Endothelial cell of umbilical vein (primary cell): Measurements from ENCODE around the gene CCDC116. TPM values are rescaled to one million over a fixed set of nuclear protein-coding genes. Genes with fewer than 3 reads are reported as not detected.

Experiments
- BruUV-seq: library from RNA; stranded (reverse); fragments of 400-500 nt; replicated peaks from 2 replicates; lab custom pipeline; 2021; lab: Mats Ljungman, UMichigan
- CTCF ChIA-PET: fragments of 300-600, 350-600 bp; sonication (Branson Sonifier 250); formaldehyde crosslinking; loops from one replicate; lab custom pipeline; 2021; ENCODE audit warnings: antibody characterized with exemption, inconsistent platforms; lab: Charles Lee
- POLR2A ChIA-PET: fragments of 300-600, 350-600 bp; sonication (Branson Sonifier 250); formaldehyde crosslinking; loops from one replicate; lab custom pipeline; 2021; ENCODE audit warnings: antibody characterized with exemption, inconsistent platforms; lab: Charles Lee
- DNase-seq: peaks from one replicate; pipeline ENCODE4 v3.0.0-alpha.2; 2011; ENCODE audit warnings: low read depth, low spot score
- FAIRE-seq: peaks from 2 replicates; lab custom pipeline; 2011; peaks lifted over from hg19 to GRCh38; lab: Jason Lieb, UNC
- H2AFZ ChIP-seq: 2 replicates; pipeline ENCODE4 v1.6.0; 2012; ENCODE audit warnings: low read depth, low read length, control low read depth, inconsistent platforms
- H3K27ac ChIP-seq: 2 replicates; pipeline ENCODE4 v1.5.1; 2011; ENCODE audit warnings: low read depth, mild to moderate bottlenecking, control low read depth, low read length, moderate library complexity; ENCODE audit not compliant: insufficient read depth
- H3K27me3 ChIP-seq, 2 experiments: 2 replicates each; pipeline versions ENCODE4 v1.6.0 to v1.6.1; 2011; ENCODE audit warnings: low read length in 2 of 2, mixed read lengths in 1 of 2; ENCODE audit not compliant: control insufficient read depth in 2 of 2, insufficient read depth in 2 of 2
- H3K36me3 ChIP-seq, 2 experiments: 2 replicates in 1 of 2; 3 replicates in 1 of 2; pipeline ENCODE4 v1.5.1; 2011; ENCODE audit warnings: low read length in 2 of 2, mild to moderate bottlenecking in 1 of 2, moderate library complexity in 1 of 2; ENCODE audit not compliant: control insufficient read depth in 2 of 2, insufficient read depth in 2 of 2; ENCODE audit errors: extremely low read depth in 1 of 2
- H3K4me1 ChIP-seq: 3 replicates; pipeline ENCODE4 v1.5.1; 2011; ENCODE audit warnings: mild to moderate bottlenecking, low read length; ENCODE audit not compliant: control insufficient read depth, insufficient read depth; ENCODE audit errors: extremely low read depth
- H3K4me2 ChIP-seq: 2 replicates; pipeline ENCODE4 v1.6.1; 2011; ENCODE audit warnings: low read length, control low read depth, mixed read lengths; ENCODE audit not compliant: insufficient read depth
- H3K4me3 ChIP-seq, 3 experiments: fragments of 200-600 bp in 1 of 3; sonication (generic), shearing (Covaris generic) in 1 of 3; replicated peaks in 1 of 3; 2 replicates each; pipeline ENCODE4 v1.5.1; 2011 to 2016; ENCODE audit warnings: control low read depth in 3 of 3, low read length in 3 of 3, mild to moderate bottlenecking in 2 of 3, inconsistent platforms in 1 of 3, low read depth in 1 of 3, moderate library complexity in 1 of 3; ENCODE audit not compliant: insufficient read depth in 1 of 3
- H3K79me2 ChIP-seq: 2 replicates; pipeline ENCODE4 v1.6.0; 2012; ENCODE audit warnings: low read length, inconsistent platforms; ENCODE audit not compliant: control insufficient read depth, insufficient read depth
- H3K9ac ChIP-seq: replicated peaks from 2 replicates; pipeline ENCODE3; 2011; ENCODE audit warnings: low read length, control low read depth; ENCODE audit not compliant: insufficient read depth; ENCODE audit errors: extremely low read depth
- H3K9me1 ChIP-seq: replicated peaks from 3 replicates; pipeline ENCODE4 v1.6.0; 2011; ENCODE audit warnings: mild to moderate bottlenecking, low read length; ENCODE audit not compliant: control insufficient read depth, insufficient read depth; ENCODE audit errors: extremely low read depth
- H3K9me3 ChIP-seq: replicated peaks from 2 replicates; pipeline ENCODE4 v1.5.1; 2012; ENCODE audit warnings: low read length, inconsistent platforms; ENCODE audit not compliant: control insufficient read depth, insufficient read depth
- H4K20me1 ChIP-seq: replicated peaks from 2 replicates; pipeline ENCODE3; 2011; ENCODE audit warnings: mild to moderate bottlenecking, low read length; ENCODE audit not compliant: control insufficient read depth, insufficient read depth; ENCODE audit errors: extremely low read depth
- EZH2 ChIP-seq: IDR thresholded peaks from 2 replicates; pipeline ENCODE4 v1.6.1; 2012; ENCODE audit warnings: borderline replicate concordance, low read depth, mild to moderate bottlenecking, moderate library complexity, low read length, inconsistent platforms; ENCODE audit not compliant: severe bottlenecking
- FOS ChIP-seq: IDR thresholded peaks from 2 replicates; pipeline ENCODE4 v1.6.1; 2011; ENCODE audit warnings: mild to moderate bottlenecking, low read length, moderate library complexity, borderline replicate concordance; ENCODE audit not compliant: insufficient read depth
- GATA2 ChIP-seq: IDR thresholded peaks from 2 replicates; pipeline ENCODE4 v1.7.0; 2011; ENCODE audit warnings: low read depth, mild to moderate bottlenecking, moderate library complexity, mixed read lengths, low read length; ENCODE audit not compliant: insufficient read length, insufficient read depth
- JUN ChIP-seq: IDR thresholded peaks from 2 replicates; pipeline ENCODE4 v1.6.1; 2011; ENCODE audit warnings: borderline replicate concordance, low read depth; ENCODE audit not compliant: insufficient read length, insufficient read depth
- MYC ChIP-seq: IDR thresholded peaks from one replicate; pipeline ENCODE4 v1.6.1; 2011; ENCODE audit warnings: mild to moderate bottlenecking, low read depth, low read length
- POLR2A ChIP-seq: IDR thresholded peaks from 2 replicates; pipeline ENCODE4 v1.6.1; 2012; ENCODE audit warnings: low read depth, mild to moderate bottlenecking, control low read depth, low read length
- POLR2AphosphoS5 ChIP-seq: IDR thresholded peaks from 2 replicates; pipeline ENCODE4 v1.6.1; 2012; ENCODE audit warnings: low read depth, mild to moderate bottlenecking, control low read depth, low read length, moderate library complexity; ENCODE audit not compliant: insufficient read depth
- dilution Hi-C: fragments of 300-500 bp; cut with MboI; formaldehyde crosslinking; loops from one replicate; pipeline ENCODE4 v1.15.0; 2019; ENCODE audit warnings: low sequenced_read_pairs; ENCODE audit not compliant: extremely low pct_ligation_motif_present
- intact Hi-C: fragments of 100-400 bp; cut with micrococcal nuclease; formaldehyde crosslinking; loops from one replicate; pipeline ENCODE4 v1.10.0; 2022
- polyA plus RNA-seq, 4 experiments: library from polyadenylated mRNA; depleted of rRNA in 3 of 4; stranded (reverse) in 3 of 4; unstranded in 1 of 4; fragments of >200 nt; gene quantifications; 2 replicates each; pipeline versions ENCODE4 v1.2.1 to v1.2.3, GENCODE V29; 2011 to 2012; ENCODE audit warnings: missing spikeins in 1 of 4
- total RNA-seq: library from RNA; stranded (reverse); gene quantifications from 2 replicates; pipeline ENCODE4 v1.2.3, GENCODE V29; 2021
- TF ChIP-seq, protein P1 (sequence below): IDR thresholded peaks from 2 replicates; pipeline ENCODE4 v1.6.1; 2011; ENCODE audit not compliant: insufficient read depth, insufficient read length
- TF ChIP-seq, protein P2 (sequence below), 2 donors: IDR thresholded peaks; 1 replicate in 1 of 2; 2 replicates in 1 of 2; pipeline ENCODE4 v1.5.1; 2011; ENCODE audit warnings: low read length in 2 of 2, mild to moderate bottlenecking in 2 of 2, moderate library complexity in 2 of 2, control low read depth in 1 of 2, inconsistent platforms in 1 of 2, low read depth in 1 of 2; ENCODE audit not compliant: insufficient read depth in 1 of 2; ENCODE audit errors: extremely low read depth in 1 of 2

Gene CCDC116
- total and polyA plus RNA-seq, 2 donors (not counting 3 experiments of a cell fraction or from before 2014, with no cell fraction given) = 0.21 to 0.33 TPM

DNA sequence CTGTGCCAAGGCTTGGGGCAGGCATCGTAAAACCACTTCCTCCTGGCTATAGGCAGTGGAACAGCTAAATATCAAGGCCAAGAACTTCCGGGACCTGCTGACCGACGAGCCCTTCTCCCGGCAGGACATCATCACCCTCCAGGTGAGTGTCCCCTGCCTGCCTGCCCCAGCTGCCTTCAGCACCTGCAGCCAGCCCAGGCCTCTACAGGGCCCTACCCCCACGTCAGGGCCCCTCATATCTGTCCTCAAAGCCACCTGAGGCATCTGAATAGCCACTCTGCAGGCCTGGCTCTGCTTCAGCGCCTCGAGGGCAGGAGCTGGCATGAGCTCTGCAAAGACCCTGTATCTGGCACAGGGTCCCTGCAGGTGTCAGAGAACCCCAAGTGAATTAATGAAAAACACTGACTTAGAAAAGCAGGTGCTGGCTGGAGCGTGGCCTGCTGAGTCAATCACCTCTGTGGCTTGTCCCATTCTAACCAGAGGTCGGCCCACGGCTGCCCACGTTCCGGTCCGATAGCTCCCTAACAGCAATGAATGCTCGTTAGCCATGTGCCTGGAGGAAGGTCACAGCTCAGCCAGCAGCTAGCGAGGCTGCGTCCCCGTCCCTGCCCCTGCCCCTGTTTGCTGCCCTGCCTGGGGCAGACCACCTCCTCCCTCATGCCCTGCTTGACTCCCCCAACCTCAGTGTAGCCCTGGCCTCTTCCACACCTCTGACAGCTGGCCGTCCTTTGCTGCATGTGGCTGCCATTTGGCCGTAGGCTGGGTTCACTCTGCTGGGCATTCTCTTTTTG is 50.0 kb downstream of the CCDC116 start:
- no peaks in the 10 kb centered on the region for H3K9me3 ChIP-seq
- H3K27me3 ChIP-seq = no peaks in the 10 kb centered on the region
- no peaks in the 10 kb centered on the region for H3K4me1 ChIP-seq
- dilution Hi-C loops (no loop called here), intact Hi-C loops (no loop called here)
- CTCF ChIA-PET = no interaction called here
- H3K27ac ChIP-seq = no peak overlapping the region
- FAIRE-seq = no peak
- H3K4me2 ChIP-seq = no peak overlapping the region
- POLR2A ChIA-PET = no interaction called here
- H3K4me3 ChIP-seq = no peak overlapping the region
- no peak for DNase-seq
- H3K79me2 ChIP-seq = no peaks in the 10 kb centered on the region
- no peaks in the 10 kb centered on the region for H3K9me1 ChIP-seq
- H2AFZ ChIP-seq = no peak overlapping the region
- H3K36me3 ChIP-seq = peaks cover 0 to 34% of the 10 kb centered on the region in 2 experiments
- H3K9ac ChIP-seq = no peak overlapping the region
- BruUV-seq = no TSS peak
- TF ChIP-seq, protein P1, sequence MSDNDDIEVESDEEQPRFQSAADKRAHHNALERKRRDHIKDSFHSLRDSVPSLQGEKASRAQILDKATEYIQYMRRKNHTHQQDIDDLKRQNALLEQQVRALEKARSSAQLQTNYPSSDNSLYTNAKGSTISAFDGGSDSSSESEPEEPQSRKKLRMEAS = no peak
- no peak for TF ChIP-seq POLR2A
- TF ChIP-seq JUN = no peak
- TF ChIP-seq POLR2AphosphoS5 = no peak
- no peak for TF ChIP-seq EZH2
- TF ChIP-seq, protein P2, sequence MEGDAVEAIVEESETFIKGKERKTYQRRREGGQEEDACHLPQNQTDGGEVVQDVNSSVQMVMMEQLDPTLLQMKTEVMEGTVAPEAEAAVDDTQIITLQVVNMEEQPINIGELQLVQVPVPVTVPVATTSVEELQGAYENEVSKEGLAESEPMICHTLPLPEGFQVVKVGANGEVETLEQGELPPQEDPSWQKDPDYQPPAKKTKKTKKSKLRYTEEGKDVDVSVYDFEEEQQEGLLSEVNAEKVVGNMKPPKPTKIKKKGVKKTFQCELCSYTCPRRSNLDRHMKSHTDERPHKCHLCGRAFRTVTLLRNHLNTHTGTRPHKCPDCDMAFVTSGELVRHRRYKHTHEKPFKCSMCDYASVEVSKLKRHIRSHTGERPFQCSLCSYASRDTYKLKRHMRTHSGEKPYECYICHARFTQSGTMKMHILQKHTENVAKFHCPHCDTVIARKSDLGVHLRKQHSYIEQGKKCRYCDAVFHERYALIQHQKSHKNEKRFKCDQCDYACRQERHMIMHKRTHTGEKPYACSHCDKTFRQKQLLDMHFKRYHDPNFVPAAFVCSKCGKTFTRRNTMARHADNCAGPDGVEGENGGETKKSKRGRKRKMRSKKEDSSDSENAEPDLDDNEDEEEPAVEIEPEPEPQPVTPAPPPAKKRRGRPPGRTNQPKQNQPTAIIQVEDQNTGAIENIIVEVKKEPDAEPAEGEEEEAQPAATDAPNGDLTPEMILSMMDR (IDR thresholded peaks at IDR 0.05; ENCODE audit: extremely low read depth in 1 of 2, insufficient read depth in 1 of 2, low read depth in 1 of 2, low read length in 2 of 2) = no peak
- TF ChIP-seq FOS = no peak
- TF ChIP-seq MYC = no peak
- TF ChIP-seq GATA2 = no peak
- H4K20me1 ChIP-seq = no peaks in the 10 kb centered on the region
